GM23338 (cell line): Measurements from ENCODE around the gene HLA-B.

Experiments
- CREB1 ChIP-seq: fragments of 250-450 bp; sonication (Bioruptor Pico); IDR thresholded peaks from 2 replicates; pipeline ENCODE4 v1.5.0; 2020; ENCODE audit warnings: low read depth, mild to moderate bottlenecking, moderate library complexity
- EZH2 ChIP-seq: fragments of 200-600 bp; sonication (generic); IDR thresholded peaks from one replicate; pipeline ENCODE4 v1.8.0; 2017; ENCODE audit warnings: antibody characterized with exemption, mild to moderate bottlenecking, low read depth; ENCODE audit not compliant: unreplicated experiment
- EZH2phosphoT487 ChIP-seq: fragments of 200-600 bp; sonication (generic); IDR thresholded peaks from one replicate; pipeline ENCODE4 v1.8.1; 2018; ENCODE audit warnings: antibody characterized with exemption; ENCODE audit not compliant: unreplicated experiment
- JUNB ChIP-seq: IDR thresholded peaks from one replicate; pipeline ENCODE4 v1.6.1; 2016; ENCODE audit warnings: antibody characterized with exemption; ENCODE audit not compliant: unreplicated experiment
- POLR2AphosphoS5 ChIP-seq: IDR thresholded peaks from 2 replicates; pipeline ENCODE4 v1.6.1; 2016; ENCODE audit warnings: antibody characterized with exemption, low read depth
- ZNF114 ChIP-seq: fragments of 250-450 bp; sonication (Bioruptor Pico); IDR thresholded peaks from 2 replicates; pipeline ENCODE4 v1.5.0; 2020; ENCODE audit warnings: mild to moderate bottlenecking, moderate library complexity
- ZNF331 ChIP-seq: fragments of 250-450 bp; sonication (Bioruptor Pico); IDR thresholded peaks from 2 replicates; pipeline ENCODE4 v1.5.0; 2020; ENCODE audit warnings: low read depth, mild to moderate bottlenecking, moderate library complexity
- TF ChIP-seq, protein P1 (sequence below), 2 experiments: fragments of 200-600 bp in 1 of 2; sonication (generic) in 1 of 2; conservative IDR thresholded peaks; 2 replicates each; pipeline versions ENCODE4 v1.5.1 to v1.6.1; 2016 to 2017; ENCODE audit warnings: antibody characterized with exemption in 2 of 2, low read depth in 2 of 2, mild to moderate bottlenecking in 2 of 2, moderate library complexity in 1 of 2
- TF ChIP-seq, protein P2 (sequence below): fragments of 250-450 bp; sonication (Bioruptor Pico); IDR thresholded peaks from 2 replicates; pipeline ENCODE4 v1.5.0; 2020; ENCODE audit warnings: mild to moderate bottlenecking, moderate library complexity
- TF ChIP-seq, protein P3 (sequence below): IDR thresholded peaks from one replicate; pipeline ENCODE4 v1.6.1; 2018; ENCODE audit warnings: antibody characterized with exemption; ENCODE audit not compliant: unreplicated experiment

DNA sequence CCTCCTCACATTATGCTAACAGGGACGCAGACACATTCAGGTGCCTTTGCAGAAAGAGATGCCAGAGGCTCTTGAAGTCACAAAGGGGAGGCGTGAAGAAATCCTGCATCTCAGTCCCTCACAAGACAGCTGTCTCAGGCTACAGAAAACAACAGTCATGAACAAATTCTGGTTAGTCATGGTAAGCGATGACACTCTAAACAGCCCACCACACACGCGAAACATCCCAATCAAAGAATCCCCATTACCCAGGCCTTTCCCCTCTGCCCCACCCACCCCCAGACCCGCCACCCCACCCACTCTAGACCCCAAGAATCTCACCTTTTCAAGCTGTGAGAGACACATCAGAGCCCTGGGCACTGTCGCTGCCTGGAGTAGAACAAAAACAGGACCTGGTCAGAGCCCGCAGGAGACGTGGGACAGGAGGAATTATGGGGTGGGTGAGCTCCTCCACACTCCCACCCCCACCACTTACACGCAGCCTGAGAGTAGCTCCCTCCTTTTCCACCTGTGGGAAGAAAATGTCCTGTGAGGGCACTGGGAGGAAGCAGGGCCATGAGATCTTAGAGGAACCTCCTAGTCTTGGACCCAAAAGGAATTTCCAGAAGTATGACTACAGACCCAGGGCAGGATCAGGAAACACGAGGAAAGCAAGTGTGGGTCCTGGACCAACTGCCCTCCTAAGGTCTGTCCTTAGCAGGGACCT, 2.7 kb downstream of the HLA-B start:
- TF ChIP-seq, protein P1, sequence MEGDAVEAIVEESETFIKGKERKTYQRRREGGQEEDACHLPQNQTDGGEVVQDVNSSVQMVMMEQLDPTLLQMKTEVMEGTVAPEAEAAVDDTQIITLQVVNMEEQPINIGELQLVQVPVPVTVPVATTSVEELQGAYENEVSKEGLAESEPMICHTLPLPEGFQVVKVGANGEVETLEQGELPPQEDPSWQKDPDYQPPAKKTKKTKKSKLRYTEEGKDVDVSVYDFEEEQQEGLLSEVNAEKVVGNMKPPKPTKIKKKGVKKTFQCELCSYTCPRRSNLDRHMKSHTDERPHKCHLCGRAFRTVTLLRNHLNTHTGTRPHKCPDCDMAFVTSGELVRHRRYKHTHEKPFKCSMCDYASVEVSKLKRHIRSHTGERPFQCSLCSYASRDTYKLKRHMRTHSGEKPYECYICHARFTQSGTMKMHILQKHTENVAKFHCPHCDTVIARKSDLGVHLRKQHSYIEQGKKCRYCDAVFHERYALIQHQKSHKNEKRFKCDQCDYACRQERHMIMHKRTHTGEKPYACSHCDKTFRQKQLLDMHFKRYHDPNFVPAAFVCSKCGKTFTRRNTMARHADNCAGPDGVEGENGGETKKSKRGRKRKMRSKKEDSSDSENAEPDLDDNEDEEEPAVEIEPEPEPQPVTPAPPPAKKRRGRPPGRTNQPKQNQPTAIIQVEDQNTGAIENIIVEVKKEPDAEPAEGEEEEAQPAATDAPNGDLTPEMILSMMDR (conservative IDR thresholded peaks at IDR 0.05; ENCODE audit: low read depth in 2 of 2) = no peak
- no peak for TF ChIP-seq EZH2
- no peak for TF ChIP-seq POLR2AphosphoS5
- TF ChIP-seq ZNF331 (CRISPR knock-in tag) = no peak
- no peak for TF ChIP-seq EZH2phosphoT487
- no peak for TF ChIP-seq CREB1 (CRISPR knock-in tag)
- TF ChIP-seq, protein P2, sequence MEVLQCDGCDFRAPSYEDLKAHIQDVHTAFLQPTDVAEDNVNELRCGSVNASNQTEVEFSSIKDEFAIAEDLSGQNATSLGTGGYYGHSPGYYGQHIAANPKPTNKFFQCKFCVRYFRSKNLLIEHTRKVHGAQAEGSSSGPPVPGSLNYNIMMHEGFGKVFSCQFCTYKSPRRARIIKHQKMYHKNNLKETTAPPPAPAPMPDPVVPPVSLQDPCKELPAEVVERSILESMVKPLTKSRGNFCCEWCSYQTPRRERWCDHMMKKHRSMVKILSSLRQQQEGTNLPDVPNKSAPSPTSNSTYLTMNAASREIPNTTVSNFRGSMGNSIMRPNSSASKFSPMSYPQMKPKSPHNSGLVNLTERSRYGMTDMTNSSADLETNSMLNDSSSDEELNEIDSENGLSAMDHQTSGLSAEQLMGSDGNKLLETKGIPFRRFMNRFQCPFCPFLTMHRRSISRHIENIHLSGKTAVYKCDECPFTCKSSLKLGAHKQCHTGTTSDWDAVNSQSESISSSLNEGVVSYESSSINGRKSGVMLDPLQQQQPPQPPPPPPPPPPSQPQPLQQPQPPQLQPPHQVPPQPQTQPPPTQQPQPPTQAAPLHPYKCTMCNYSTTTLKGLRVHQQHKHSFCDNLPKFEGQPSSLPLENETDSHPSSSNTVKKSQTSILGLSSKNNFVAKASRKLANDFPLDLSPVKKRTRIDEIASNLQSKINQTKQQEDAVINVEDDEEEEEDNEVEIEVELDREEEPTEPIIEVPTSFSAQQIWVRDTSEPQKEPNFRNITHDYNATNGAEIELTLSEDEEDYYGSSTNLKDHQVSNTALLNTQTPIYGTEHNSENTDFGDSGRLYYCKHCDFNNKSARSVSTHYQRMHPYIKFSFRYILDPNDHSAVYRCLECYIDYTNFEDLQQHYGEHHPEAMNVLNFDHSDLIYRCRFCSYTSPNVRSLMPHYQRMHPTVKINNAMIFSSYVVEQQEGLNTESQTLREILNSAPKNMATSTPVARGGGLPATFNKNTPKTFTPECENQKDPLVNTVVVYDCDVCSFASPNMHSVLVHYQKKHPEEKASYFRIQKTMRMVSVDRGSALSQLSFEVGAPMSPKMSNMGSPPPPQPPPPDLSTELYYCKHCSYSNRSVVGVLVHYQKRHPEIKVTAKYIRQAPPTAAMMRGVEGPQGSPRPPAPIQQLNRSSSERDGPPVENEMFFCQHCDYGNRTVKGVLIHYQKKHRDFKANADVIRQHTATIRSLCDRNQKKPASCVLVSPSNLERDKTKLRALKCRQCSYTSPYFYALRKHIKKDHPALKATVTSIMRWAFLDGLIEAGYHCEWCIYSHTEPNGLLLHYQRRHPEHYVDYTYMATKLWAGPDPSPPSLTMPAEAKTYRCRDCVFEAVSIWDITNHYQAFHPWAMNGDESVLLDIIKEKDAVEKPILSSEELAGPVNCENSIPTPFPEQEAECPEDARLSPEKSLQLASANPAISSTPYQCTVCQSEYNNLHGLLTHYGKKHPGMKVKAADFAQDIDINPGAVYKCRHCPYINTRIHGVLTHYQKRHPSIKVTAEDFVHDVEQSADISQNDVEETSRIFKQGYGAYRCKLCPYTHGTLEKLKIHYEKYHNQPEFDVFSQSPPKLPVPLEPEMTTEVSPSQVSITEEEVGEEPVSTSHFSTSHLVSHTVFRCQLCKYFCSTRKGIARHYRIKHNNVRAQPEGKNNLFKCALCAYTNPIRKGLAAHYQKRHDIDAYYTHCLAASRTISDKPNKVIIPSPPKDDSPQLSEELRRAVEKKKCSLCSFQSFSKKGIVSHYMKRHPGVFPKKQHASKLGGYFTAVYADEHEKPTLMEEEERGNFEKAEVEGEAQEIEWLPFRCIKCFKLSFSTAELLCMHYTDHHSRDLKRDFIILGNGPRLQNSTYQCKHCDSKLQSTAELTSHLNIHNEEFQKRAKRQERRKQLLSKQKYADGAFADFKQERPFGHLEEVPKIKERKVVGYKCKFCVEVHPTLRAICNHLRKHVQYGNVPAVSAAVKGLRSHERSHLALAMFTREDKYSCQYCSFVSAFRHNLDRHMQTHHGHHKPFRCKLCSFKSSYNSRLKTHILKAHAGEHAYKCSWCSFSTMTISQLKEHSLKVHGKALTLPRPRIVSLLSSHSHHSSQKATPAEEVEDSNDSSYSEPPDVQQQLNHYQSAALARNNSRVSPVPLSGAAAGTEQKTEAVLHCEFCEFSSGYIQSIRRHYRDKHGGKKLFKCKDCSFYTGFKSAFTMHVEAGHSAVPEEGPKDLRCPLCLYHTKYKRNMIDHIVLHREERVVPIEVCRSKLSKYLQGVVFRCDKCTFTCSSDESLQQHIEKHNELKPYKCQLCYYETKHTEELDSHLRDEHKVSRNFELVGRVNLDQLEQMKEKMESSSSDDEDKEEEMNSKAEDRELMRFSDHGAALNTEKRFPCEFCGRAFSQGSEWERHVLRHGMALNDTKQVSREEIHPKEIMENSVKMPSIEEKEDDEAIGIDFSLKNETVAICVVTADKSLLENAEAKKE = no peak
- no peak for TF ChIP-seq JUNB
- TF ChIP-seq, protein P3, sequence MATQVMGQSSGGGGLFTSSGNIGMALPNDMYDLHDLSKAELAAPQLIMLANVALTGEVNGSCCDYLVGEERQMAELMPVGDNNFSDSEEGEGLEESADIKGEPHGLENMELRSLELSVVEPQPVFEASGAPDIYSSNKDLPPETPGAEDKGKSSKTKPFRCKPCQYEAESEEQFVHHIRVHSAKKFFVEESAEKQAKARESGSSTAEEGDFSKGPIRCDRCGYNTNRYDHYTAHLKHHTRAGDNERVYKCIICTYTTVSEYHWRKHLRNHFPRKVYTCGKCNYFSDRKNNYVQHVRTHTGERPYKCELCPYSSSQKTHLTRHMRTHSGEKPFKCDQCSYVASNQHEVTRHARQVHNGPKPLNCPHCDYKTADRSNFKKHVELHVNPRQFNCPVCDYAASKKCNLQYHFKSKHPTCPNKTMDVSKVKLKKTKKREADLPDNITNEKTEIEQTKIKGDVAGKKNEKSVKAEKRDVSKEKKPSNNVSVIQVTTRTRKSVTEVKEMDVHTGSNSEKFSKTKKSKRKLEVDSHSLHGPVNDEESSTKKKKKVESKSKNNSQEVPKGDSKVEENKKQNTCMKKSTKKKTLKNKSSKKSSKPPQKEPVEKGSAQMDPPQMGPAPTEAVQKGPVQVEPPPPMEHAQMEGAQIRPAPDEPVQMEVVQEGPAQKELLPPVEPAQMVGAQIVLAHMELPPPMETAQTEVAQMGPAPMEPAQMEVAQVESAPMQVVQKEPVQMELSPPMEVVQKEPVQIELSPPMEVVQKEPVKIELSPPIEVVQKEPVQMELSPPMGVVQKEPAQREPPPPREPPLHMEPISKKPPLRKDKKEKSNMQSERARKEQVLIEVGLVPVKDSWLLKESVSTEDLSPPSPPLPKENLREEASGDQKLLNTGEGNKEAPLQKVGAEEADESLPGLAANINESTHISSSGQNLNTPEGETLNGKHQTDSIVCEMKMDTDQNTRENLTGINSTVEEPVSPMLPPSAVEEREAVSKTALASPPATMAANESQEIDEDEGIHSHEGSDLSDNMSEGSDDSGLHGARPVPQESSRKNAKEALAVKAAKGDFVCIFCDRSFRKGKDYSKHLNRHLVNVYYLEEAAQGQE = no peak
- no peak for TF ChIP-seq ZNF114
